ENCODE data around the gene B3GNT2.
"Not testable (repeated sequence)": the region's sequence is repeated elsewhere in the genome, so short reads cannot be mapped to it uniquely, and the experiment has no call there.

Gene B3GNT2

DNA sequence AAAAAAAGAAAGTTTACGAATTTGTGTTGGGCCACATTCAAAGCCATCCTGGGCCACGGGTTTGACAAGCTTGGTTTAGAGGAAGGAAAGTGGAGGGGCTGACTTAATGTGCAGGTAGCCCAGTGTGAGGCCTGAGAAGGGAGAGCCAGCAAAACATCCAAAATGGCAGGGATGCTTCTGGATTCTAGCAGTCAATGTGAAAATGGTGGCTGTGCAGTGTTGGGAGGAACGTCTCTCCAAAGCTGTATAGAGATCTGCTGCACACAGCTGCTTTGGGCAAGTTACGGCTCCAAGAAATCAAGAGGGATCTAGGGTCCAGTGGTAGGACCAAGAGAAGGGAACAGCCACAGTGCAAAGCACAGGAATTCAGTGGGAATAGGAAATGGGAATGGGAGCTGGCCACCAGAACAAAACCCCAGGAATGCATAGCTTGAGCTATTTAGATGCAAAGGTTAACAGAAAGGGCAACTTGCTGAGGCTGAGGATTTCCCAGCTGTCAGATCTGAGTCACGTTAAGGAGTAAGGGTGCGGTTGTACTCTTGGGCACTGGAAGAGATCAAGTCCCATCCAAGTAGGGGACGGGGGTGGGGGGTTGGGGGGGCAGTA lies 70.6 kb downstream of the B3GNT2 start:
- no peak for DNase-seq
- Histone ChIP-seq H3K9me3 (ENCODE audit: severe bottlenecking) (peaks cover 5% of the 10 kb centered on the region), H3K27me3 (ENCODE audit: insufficient read depth, low read depth, severe bottlenecking) (no peaks in the 10 kb centered on the region), H3K27ac (no peak overlapping the region), H3K36me3 (no peaks in the 10 kb centered on the region), H3K4me3 (ENCODE audit: low read depth, low read length) (no peak overlapping the region)
- TF ChIP-seq, protein P1, sequence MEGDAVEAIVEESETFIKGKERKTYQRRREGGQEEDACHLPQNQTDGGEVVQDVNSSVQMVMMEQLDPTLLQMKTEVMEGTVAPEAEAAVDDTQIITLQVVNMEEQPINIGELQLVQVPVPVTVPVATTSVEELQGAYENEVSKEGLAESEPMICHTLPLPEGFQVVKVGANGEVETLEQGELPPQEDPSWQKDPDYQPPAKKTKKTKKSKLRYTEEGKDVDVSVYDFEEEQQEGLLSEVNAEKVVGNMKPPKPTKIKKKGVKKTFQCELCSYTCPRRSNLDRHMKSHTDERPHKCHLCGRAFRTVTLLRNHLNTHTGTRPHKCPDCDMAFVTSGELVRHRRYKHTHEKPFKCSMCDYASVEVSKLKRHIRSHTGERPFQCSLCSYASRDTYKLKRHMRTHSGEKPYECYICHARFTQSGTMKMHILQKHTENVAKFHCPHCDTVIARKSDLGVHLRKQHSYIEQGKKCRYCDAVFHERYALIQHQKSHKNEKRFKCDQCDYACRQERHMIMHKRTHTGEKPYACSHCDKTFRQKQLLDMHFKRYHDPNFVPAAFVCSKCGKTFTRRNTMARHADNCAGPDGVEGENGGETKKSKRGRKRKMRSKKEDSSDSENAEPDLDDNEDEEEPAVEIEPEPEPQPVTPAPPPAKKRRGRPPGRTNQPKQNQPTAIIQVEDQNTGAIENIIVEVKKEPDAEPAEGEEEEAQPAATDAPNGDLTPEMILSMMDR (IDR thresholded peaks at IDR 0.05; ENCODE audit: low read depth, low read length), result no peak

DNA sequence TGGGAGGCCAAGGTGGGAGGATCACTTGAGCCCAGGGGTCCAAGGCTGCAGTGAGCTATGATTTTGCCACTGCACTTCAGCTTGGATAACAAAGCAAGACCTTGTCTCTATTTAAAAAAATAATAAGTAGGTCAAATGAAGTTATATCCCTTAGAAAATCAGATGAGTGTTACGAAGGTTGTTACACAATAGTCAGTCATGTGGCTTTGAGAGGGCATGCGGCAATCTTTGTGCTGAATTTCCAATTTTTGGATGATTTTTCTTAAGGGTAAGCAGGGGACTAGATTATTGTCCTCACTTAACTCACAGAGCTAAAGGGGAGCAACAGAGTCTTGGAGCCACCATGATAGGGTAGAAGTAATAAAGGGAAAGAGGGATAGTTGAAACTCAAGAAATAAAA lies 71.8 kb downstream of the B3GNT2 start:
- Histone ChIP-seq H3K4me3 (ENCODE audit: low read depth, low read length) (no peak overlapping the region), H3K9me3 (ENCODE audit: severe bottlenecking) (peaks cover 5% of the 10 kb centered on the region), H3K27me3 (ENCODE audit: insufficient read depth, low read depth, severe bottlenecking) (no peaks in the 10 kb centered on the region), H3K27ac (no peak overlapping the region), H3K36me3 (no peaks in the 10 kb centered on the region)
- TF ChIP-seq, protein P1 (IDR thresholded peaks at IDR 0.05; ENCODE audit: low read depth, low read length), result no peak
- DNase-seq, result no peak

DNA sequence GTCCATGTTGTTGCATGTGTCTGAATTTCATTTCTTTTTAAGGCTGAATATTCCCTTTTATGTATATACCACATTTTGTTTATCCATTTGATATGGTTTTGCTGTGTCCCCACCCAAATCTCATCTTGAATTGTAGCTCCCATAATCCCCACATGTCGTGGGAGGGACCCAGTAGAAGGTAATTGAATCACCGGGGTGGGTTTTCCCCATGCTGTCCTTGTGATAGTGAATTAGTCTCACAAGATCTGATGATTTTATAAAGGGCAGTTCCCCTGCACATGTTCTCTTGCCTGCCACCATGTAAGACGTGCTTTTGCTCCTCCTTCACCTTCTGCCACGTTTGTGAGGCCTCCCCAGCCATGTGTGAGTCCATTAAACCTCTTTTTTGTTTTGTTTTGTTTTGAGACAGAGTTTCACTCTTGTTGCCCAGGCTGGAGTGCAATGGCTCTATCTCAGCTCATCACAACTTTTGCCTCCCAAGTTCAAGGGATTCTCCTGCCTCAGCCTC lies 72.8 kb downstream of the B3GNT2 start:
- H3K4me3 ChIP-seq (ENCODE audit: low read depth, low read length); H3K9me3 ChIP-seq (ENCODE audit: severe bottlenecking); H3K36me3 ChIP-seq; DNase-seq; H3K27me3 ChIP-seq (ENCODE audit: insufficient read depth, low read depth, severe bottlenecking); H3K27ac ChIP-seq: not testable (repeated sequence)

DNA sequence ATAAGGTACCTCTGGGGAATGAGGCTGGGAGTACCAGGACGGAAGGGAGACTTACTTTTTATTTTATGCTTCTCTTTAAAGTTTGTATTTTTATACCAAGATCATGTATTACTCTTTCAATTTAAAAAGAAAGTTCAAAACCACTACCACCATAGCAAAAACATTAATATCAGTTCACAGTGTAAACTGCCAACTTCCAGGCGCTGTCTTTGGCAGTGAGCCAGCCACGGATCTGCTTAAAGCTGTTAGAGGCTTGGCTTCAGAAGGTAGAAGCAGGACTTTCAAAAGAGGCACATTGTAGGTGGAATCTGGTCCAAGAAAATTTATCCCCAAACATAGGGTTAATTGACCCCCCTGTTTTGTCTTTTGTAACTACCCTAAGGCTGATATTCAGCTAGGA lies 74.8 kb downstream of the B3GNT2 start:
- Histone ChIP-seq H3K4me3 (ENCODE audit: low read depth, low read length) (no peak overlapping the region), H3K9me3 (ENCODE audit: severe bottlenecking) (peaks cover 5% of the 10 kb centered on the region), H3K27ac (no peak overlapping the region), H3K36me3 (no peaks in the 10 kb centered on the region), H3K27me3 (ENCODE audit: insufficient read depth, low read depth, severe bottlenecking) (no peaks in the 10 kb centered on the region)
- no peak for DNase-seq
- TF ChIP-seq, protein P1 (IDR thresholded peaks at IDR 0.05; ENCODE audit: low read depth, low read length), result no peak
